Activated CD8-positive, alpha-beta T cell treated with anti-CD3 and anti-CD28 coated beads for 36 hours (primary cell): ENCODE data around the gene HERC6. TPM values are rescaled to one million over a fixed set of nuclear protein-coding genes. Genes with fewer than 3 reads are reported as not detected.
"Not testable (repeated sequence)": the region's sequence is repeated elsewhere in the genome, so short reads cannot be mapped to it uniquely, and the experiment has no call there.

Experiments used
- ATAC-seq: fragments of 200-7000 bp; cut with Tn5 transposase; one replicate; pipeline ENCODE4 v1.10.0; 2021; ENCODE audit warnings: mild to moderate bottlenecking, moderate library complexity
- CTCF ChIA-PET: fragments of 350-600 bp; sonication (Branson Sonifier 250); formaldehyde crosslinking; loops from one replicate; lab custom pipeline; 2021; ENCODE audit warnings: antibody characterized with exemption; lab: Charles Lee
- POLR2A ChIA-PET: fragments of 350-600 bp; sonication (Branson Sonifier 250); formaldehyde crosslinking; loops from one replicate; lab custom pipeline; 2021; ENCODE audit warnings: antibody characterized with exemption; lab: Charles Lee
- DNase-seq: peaks from one replicate; pipeline ENCODE4 v3.0.0-alpha.2; 2020
- H3K27ac Mint-ChIP-seq: one replicate; pipeline ENCODE4 v1.8.0; 2021; ENCODE audit warnings: mild to moderate bottlenecking, mixed read lengths
- H3K27me3 Mint-ChIP-seq: one replicate; pipeline ENCODE4 v1.8.0; 2021; ENCODE audit warnings: mixed read lengths
- H3K36me3 Mint-ChIP-seq: one replicate; pipeline ENCODE4 v1.8.0; 2021; ENCODE audit warnings: low read depth, mixed read lengths
- H3K4me1 Mint-ChIP-seq: one replicate; pipeline ENCODE4 v1.8.0; 2021; ENCODE audit warnings: low read depth, mixed read lengths
- H3K4me3 Mint-ChIP-seq: one replicate; pipeline ENCODE4 v1.8.0; 2021; ENCODE audit warnings: mild to moderate bottlenecking, moderate library complexity, mixed read lengths
- H3K9me3 Mint-ChIP-seq: one replicate; pipeline ENCODE4 v1.8.0; 2021; ENCODE audit warnings: mixed read lengths
- CTCF ChIP-seq: fragments of 200-600 bp; IDR thresholded peaks from one replicate; pipeline ENCODE4 v1.8.0; 2022; ENCODE audit warnings: antibody characterized with exemption, mild to moderate bottlenecking
- intact Hi-C: fragments of 100-400 bp; cut with micrococcal nuclease; formaldehyde crosslinking; loops from one replicate; pipeline ENCODE4 v1.10.0; 2022
- total RNA-seq, 2 experiments: library from RNA; stranded (reverse); gene quantifications; one replicate each; pipeline ENCODE4 v1.2.3, GENCODE V29; 2021

Gene HERC6
- total RNA-seq, 2 experiments from 2014 or later = 3.0 to 4.0 TPM

GRCh38 chr4:88445252-88445651 lies 66.6 kb downstream of the HERC6 start:
- no peak for TF ChIP-seq CTCF
- CTCF ChIA-PET = interaction anchor here (2.1 kb wide), 1 partner anchor 10 kb away, joined by 8 read pairs; no protein-coding TSS in a partner anchor
- no peaks in the 10 kb centered on the region for H3K27me3 Mint-ChIP-seq
- POLR2A ChIA-PET = no interaction called here
- peaks cover 5% of the 10 kb centered on the region for H3K36me3 Mint-ChIP-seq
- H3K4me1 Mint-ChIP-seq = no peaks in the 10 kb centered on the region
- no peak overlapping the region for H3K4me3 Mint-ChIP-seq
- no peaks in the 10 kb centered on the region for H3K9me3 Mint-ChIP-seq
- intact Hi-C loops = no loop called here
- DNase-seq = no peak
- ATAC-seq = no peak
- no peak overlapping the region for H3K27ac Mint-ChIP-seq

DNA sequence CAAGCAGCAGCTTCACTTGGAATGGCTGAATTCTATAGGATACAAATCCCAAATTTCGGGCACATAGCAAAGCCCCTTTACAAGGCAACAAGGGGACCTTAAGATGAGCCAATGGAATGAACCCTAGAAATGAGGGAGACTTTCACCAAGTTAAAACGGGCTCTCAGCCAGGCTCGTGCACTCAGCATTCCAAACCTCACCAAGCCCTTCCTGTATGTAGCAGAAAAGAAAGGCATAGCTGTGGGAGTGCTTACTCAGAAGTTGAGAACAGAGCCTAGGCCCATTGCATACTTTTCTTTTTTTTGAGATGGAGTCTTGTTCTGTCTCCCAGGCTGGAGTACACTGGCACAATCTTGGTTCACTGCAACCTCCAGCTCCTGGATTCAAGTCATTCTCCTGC lies 67.5 kb downstream of the HERC6 start:
- ChIA-PET POLR2A (no interaction called here), CTCF (interaction anchor here (0.7 to 2.1 kb wide), 2 partner anchors 9 to 34 kb away, joined by 3 to 8 read pairs; no protein-coding TSS in a partner anchor)
- no peak for TF ChIP-seq CTCF
- H3K4me1 Mint-ChIP-seq = no peaks in the 10 kb centered on the region
- no peak overlapping the region for H3K4me3 Mint-ChIP-seq
- ATAC-seq (no peak), DNase-seq (no peak)
- H3K27ac Mint-ChIP-seq = no peak overlapping the region
- H3K9me3 Mint-ChIP-seq = no peaks in the 10 kb centered on the region
- intact Hi-C loops = no loop called here
- peaks cover 5% of the 10 kb centered on the region for H3K36me3 Mint-ChIP-seq
- H3K27me3 Mint-ChIP-seq = no peaks in the 10 kb centered on the region

DNA sequence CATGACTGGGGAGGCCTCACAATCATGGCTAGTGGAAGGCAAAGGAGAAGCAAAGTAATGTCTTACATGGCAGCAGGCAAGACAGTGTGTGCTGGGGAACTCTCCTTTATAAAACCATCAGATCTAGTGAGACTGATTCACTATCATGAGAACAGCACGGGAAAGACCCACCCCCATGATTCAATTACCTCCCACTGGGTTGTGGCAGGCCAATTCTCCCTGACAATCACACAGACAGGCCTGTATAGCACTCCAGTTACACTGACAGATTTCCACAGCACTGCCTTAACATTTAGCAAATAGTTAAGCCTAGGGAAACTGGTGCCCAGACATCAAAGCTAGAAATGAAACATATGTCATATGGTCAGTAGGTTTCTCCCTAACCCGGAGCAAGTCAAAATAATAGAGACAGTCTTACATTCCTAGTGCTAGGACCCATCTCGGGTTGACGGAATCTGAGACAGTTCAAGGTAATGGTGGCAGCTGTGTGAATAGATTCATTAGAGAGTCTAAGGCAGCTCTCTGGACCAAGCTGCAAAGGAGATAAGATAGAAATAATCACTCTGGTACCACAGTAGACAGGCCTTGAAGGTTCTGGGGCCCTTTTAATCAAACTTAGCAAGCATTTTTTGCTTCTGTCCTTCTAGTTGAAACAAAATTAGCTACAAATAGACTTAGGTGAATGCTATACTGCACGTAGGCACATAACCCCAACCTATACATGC lies 68.9 kb downstream of the HERC6 start:
- H3K27me3 Mint-ChIP-seq = no peaks in the 10 kb centered on the region
- H3K27ac Mint-ChIP-seq = no peak overlapping the region
- ChIA-PET CTCF (interaction anchor here (1.1 to 1.6 kb wide), 3 partner anchors 9 to 52 kb away, joined by 3 to 7 read pairs (median 3); partner anchors contain the start of gene HERC5), POLR2A (no interaction called here)
- peaks cover 5% of the 10 kb centered on the region for H3K36me3 Mint-ChIP-seq
- H3K4me3 Mint-ChIP-seq = no peak overlapping the region
- no peak for DNase-seq
- no peak for ATAC-seq
- H3K4me1 Mint-ChIP-seq = no peaks in the 10 kb centered on the region
- H3K9me3 Mint-ChIP-seq = no peaks in the 10 kb centered on the region
- TF ChIP-seq CTCF = no peak
- intact Hi-C loops = no loop called here

DNA sequence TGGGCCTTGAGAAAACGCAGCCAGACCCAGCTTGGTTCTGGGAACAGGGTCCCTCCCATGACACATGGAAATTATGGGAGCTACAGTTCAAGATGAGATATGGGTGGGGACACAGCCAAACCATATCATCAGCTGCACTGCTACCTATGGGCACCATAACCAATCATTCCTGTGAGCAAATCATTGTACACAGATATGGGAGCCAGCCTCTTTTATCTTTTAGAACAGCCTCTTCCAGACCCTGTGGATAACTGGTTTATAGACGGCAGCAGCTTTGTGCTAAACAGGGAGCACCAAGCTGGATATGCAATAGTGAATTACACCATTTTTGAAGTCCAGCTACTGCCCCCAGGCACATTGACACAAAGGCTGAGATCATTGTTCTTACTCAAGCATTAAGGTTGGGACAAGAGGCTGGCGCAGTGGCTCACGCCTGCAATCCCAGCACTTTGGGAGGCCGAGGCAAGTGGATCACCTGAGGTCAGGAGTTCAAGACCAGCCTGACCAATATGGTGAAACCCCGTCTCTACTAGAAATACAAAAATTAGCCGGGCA lies 69.6 kb downstream of the HERC6 start:
- H3K27ac Mint-ChIP-seq, H3K4me3 Mint-ChIP-seq, DNase-seq, H3K27me3 Mint-ChIP-seq, intact Hi-C loops, ATAC-seq, H3K36me3 Mint-ChIP-seq, H3K9me3 Mint-ChIP-seq, H3K4me1 Mint-ChIP-seq: not testable (repeated sequence)
- ChIA-PET POLR2A (interaction anchor here (0.8 kb wide), 1 partner anchor 60 kb away, joined by 4 read pairs; no protein-coding TSS in a partner anchor), CTCF (interaction anchor here (1.1 to 1.9 kb wide), 4 partner anchors 9 to 67 kb away, joined by 3 to 7 read pairs (median 5); partner anchors contain the start of gene HERC5)

DNA sequence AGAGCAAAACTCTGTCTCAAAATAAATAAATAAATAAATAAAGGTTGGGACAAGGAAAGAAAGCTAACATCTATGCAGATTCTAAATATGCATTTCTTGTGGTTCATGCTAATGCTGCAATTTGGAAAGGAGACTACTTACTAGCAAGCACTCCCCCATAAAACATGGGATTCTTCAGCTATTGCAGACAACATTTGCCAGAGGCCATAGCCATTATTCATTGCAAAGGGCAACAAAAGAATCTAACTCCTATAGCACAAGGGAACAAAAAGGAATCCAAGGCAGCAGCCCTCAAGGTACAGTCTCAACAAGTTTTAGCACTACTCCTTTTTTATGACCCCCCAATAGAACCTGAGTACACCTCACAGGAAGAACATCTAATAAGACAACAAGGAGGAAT lies 70.2 kb downstream of the HERC6 start:
- H3K9me3 Mint-ChIP-seq = peaks cover 2% of the 10 kb centered on the region
- H3K27ac Mint-ChIP-seq = no peak overlapping the region
- ChIA-PET POLR2A (interaction anchor here (0.8 to 1.1 kb wide), 2 partner anchors 59 to 180 kb away, joined by 4 read pairs; no protein-coding TSS in a partner anchor), CTCF (interaction anchor here (1.6 to 1.9 kb wide), 3 partner anchors 8 to 230 kb away, joined by 4 to 7 read pairs (median 7); partner anchors contain the start of gene HERC5)
- H3K27me3 Mint-ChIP-seq = no peaks in the 10 kb centered on the region
- ATAC-seq (no peak), DNase-seq (no peak)
- intact Hi-C loops = no loop called here
- H3K4me1 Mint-ChIP-seq = no peaks in the 10 kb centered on the region
- TF ChIP-seq CTCF = no peak
- no peak overlapping the region for H3K4me3 Mint-ChIP-seq
- H3K36me3 Mint-ChIP-seq = no peaks in the 10 kb centered on the region
